Activated naive CD8-positive, alpha-beta T cell treated with anti-CD3 and anti-CD28 coated beads, Interleukin-2, amount 50 U/mL, for 24 hours (primary cell): ENCODE measurements around the gene B4GALT4.

Source experiments
- ATAC-seq: fragments of 150-1000 bp; cut with Tn5 transposase; one replicate; pipeline ENCODE4 v1.10.0; 2021
- DNase-seq: peaks from one replicate; pipeline ENCODE4 v3.0.0; 2021
- H3K27ac Mint-ChIP-seq: one replicate; pipeline ENCODE4 v1.8.0; 2021; ENCODE audit warnings: mild to moderate bottlenecking, mixed read lengths
- H3K27me3 Mint-ChIP-seq: one replicate; pipeline ENCODE4 v1.8.0; 2021; ENCODE audit warnings: mixed read lengths
- H3K36me3 Mint-ChIP-seq: one replicate; pipeline ENCODE4 v1.8.0; 2021; ENCODE audit warnings: low read depth, mixed read lengths
- H3K4me1 Mint-ChIP-seq: one replicate; pipeline ENCODE4 v1.8.0; 2021; ENCODE audit warnings: mixed read lengths
- H3K4me3 Mint-ChIP-seq: one replicate; pipeline ENCODE4 v1.8.0; 2021; ENCODE audit warnings: mild to moderate bottlenecking, moderate library complexity, mixed read lengths
- H3K9me3 Mint-ChIP-seq: one replicate; pipeline ENCODE4 v1.8.0; 2021; ENCODE audit warnings: mixed read lengths

The B4GALT4 gene

DNA sequence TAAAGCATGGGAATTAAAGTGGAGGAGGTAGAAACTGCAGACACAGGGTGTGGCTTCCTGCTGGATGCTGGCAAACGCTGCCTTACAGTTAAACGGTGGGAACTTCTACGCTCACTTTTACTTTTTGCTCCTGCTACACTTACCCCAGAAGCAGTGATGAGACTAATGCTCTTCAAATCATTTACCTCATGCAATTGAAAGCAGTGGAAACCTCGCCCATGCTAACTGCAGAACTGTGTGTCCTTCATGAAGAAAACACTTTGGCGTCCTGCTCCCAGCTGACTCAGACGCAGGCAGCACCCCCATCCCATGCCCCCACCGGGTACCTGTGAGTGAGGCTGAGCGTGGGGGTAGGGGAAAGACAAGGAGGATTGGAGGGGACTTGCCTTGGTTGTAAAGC is 35.5 kb downstream of the B4GALT4 start:
- Mint-ChIP-seq H3K4me1 (peaks cover 20% of the 10 kb centered on the region), H3K4me3 (no peak overlapping the region), H3K36me3 (peaks cover 8% of the 10 kb centered on the region), H3K9me3 (peaks cover 3% of the 10 kb centered on the region), H3K27me3 (no peaks in the 10 kb centered on the region), H3K27ac (no peak overlapping the region)
- ATAC-seq, result no peak
- DNase-seq, result no peak

DNA sequence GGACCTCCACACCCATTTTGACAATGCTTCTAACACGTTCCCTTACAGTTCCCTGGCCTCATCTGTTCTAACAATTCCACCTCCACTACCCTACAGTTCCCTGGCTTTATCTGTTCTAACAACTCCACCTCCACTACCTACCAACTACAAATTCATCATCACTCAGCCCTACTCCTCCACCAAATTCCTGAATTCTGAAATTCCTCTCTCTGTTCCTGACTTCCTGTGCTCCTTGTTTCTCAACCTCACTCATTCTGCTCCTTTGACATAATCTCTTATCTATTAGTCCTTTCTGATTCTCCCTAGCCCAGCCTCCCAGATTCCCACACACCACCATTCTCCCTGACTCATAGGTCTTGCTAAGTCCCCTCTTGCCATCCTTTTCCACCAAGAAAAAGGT is 44.8 kb downstream of the B4GALT4 start:
- ATAC-seq (no peak), DNase-seq (no peak)
- Mint-ChIP-seq H3K4me1 (no peaks in the 10 kb centered on the region), H3K9me3 (no peaks in the 10 kb centered on the region), H3K27ac (no peak overlapping the region), H3K27me3 (peaks cover 3% of the 10 kb centered on the region), H3K4me3 (no peak overlapping the region), H3K36me3 (no peaks in the 10 kb centered on the region)

DNA sequence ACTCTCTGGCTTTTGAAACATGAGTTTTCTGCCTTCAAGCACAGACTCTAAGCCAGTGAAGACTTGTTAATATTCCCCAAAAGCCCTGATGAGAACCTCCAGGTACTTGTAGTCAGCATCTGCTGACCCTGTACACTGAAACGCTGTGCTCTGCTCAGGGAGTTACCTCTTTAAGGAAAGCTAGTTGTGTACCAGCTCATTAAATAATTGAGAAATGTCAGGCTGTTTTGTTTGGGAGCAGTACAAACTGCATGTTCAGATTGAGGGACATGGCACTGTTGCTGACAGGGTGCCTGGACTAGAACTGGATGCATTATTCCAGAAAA is 45.6 kb downstream of the B4GALT4 start:
- H3K27ac Mint-ChIP-seq, result no peak overlapping the region
- no peaks in the 10 kb centered on the region for H3K4me1 Mint-ChIP-seq
- ATAC-seq (no peak), DNase-seq (no peak)
- no peak overlapping the region for H3K4me3 Mint-ChIP-seq
- no peaks in the 10 kb centered on the region for H3K36me3 Mint-ChIP-seq
- no peaks in the 10 kb centered on the region for H3K9me3 Mint-ChIP-seq
- H3K27me3 Mint-ChIP-seq, result peaks cover 3% of the 10 kb centered on the region

DNA sequence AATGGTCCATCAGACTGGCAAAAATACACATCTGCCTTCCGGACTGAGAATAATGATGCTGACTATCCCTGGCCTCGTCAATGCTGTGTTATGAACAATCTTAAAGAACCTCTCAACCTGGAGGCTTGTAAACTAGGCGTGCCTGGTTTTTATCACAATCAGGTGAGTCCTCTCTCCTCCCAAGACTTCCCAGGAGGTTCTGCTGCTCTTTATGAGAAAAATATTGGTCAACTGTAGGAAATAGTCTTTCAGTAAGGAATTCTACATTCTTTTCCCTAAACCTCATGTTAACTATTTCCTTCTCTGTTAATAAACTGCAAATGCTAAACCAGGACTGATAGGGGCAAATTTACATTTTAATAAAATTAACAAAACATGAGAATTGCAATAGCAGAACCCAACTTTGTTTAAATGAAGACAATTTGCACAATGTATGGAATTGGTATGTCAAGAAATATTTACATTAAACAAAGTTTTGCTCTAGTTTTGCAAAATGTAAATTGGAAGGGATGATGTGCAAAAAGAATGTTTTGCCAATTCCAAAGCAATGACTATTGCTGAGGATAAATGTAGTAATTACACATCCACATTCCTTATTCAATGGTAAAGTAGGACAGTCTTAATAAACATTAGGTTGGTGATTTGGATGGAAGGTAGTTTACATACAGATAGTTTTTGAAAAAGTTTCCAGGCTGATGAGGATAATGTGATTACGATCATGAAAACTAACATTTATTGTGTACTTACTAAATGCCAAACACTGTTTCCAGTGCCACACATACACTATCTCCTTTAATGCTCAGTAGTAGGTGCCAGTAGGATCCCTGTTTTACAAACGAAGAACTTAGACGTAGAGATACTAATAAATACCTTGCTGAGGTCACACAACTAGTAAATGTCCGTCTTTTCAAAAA is 46.2 kb downstream of the B4GALT4 start:
- Mint-ChIP-seq H3K27me3 (peaks cover 3% of the 10 kb centered on the region), H3K4me1 (no peaks in the 10 kb centered on the region), H3K36me3 (no peaks in the 10 kb centered on the region), H3K27ac (no peak overlapping the region), H3K9me3 (no peaks in the 10 kb centered on the region), H3K4me3 (no peak overlapping the region)
- no peak for ATAC-seq
- DNase-seq, result no peak

DNA sequence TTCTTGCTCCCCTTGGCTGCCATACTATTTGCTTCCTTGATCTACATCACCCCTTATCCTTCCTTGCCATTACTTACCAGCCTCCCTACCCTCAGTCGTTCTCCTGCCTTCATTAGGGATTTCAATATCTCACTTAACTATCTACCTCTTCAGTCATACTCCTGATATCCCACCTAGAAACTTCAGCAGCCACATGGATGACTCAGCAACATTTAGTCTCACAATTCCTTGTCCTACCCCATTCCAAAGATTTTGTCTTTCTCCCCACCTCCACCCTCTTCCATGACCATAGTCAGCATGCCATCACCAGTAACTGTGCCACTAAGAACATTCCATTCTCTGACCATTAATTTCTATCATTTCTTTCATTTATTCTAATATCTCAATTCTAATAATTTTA is 48.9 kb downstream of the B4GALT4 start:
- Mint-ChIP-seq H3K27ac (no peak overlapping the region), H3K4me3 (no peak overlapping the region), H3K27me3 (peaks cover 3% of the 10 kb centered on the region), H3K9me3 (no peaks in the 10 kb centered on the region), H3K36me3 (no peaks in the 10 kb centered on the region), H3K4me1 (no peaks in the 10 kb centered on the region)
- ATAC-seq (no peak), DNase-seq (no peak)

DNA sequence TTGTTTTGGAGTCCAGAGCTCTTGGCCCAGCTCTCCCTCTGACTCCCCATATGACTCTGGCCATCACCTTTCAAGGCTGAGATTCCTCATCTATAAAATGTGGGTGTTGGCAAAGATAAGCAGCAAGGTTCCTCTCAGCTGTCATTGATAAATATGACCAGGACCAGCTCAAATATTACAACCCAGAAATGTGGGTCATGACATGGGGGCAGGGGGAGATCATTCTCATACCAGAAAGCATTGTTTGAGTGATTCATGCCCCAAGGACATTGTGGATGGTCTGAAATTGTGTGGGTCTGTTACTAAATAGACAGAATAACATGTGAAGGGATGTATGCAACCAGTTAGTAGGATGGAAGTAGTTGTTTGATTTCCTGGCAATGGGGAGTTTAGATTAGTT is 53.4 kb downstream of the B4GALT4 start:
- H3K9me3 Mint-ChIP-seq, result no peaks in the 10 kb centered on the region
- no peak overlapping the region for H3K27ac Mint-ChIP-seq
- DNase-seq (no peak), ATAC-seq (no peak)
- no peaks in the 10 kb centered on the region for H3K36me3 Mint-ChIP-seq
- H3K27me3 Mint-ChIP-seq, result no peaks in the 10 kb centered on the region
- H3K4me3 Mint-ChIP-seq, result no peak overlapping the region
- peaks cover 10% of the 10 kb centered on the region for H3K4me1 Mint-ChIP-seq

DNA sequence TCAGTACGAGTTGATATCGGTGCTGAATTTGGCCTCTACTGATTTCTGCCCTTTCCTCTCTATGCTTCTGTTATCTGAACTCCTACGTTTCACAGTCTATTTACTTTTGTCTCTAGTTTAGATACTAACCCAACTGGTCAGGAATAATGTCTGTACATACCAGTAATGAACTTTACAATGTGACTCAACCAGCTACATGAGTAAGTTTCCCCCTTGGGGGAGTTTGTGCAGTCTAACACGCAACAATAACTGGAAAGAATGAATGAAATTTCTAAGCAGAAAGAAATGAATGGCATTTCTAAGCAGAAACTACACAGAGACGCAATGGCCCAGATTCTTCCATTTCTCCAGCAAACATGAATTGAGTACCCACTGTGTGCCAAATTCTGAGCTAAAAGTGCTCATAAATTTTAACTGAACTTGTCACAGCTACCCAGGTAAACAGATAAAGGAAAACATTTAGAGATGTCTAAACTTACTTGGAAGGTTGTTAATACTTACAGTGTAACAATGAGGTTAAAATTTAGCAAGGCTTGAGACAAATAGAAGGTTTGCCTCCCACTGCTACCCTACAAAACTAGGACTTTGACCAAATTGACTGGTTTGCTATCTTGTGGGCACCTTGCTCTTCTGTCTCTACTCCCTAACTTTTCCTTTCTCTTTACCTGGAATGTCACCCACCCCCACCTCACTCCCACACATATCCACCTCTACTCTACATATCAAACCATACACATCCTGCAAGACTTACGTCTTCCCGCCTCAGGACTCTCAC is 55.7 kb downstream of the B4GALT4 start:
- peak overlapping the region; percentile 28 for H3K27ac Mint-ChIP-seq
- ATAC-seq, result peak; percentile 65

DNA sequence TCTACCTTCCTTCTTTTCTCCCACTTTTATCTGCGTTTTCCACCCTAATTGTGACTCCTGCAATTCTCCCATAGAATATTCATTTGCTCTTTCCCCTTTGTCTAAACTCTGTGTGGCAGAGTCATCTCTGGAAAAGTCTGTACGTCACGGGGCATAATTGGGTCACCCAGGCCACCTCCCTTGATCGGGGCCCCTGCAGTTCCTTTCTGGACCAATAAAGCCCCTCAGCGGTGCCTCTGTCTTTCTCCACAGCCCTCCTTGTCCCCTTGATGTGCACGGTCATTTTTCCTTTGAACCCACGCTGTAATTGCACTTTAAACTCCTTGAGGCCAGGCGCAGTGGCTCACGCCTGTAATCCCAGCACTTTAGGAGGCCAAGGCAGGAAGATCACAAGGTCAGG is 56.6 kb downstream of the B4GALT4 start:
- Mint-ChIP-seq H3K27me3 (peaks cover under 1% of the 10 kb centered on the region), H3K4me1 (peaks cover 10% of the 10 kb centered on the region), H3K36me3 (no peaks in the 10 kb centered on the region), H3K4me3 (no peak overlapping the region), H3K27ac (peak overlapping the region; percentile 45), H3K9me3 (no peaks in the 10 kb centered on the region)
- DNase-seq (no peak), ATAC-seq (no peak)

More for the DNA sequence above, 55.7 kb downstream of the B4GALT4 start:
- H3K4me3 Mint-ChIP-seq, result no peak overlapping the region
- no peaks in the 10 kb centered on the region for H3K9me3 Mint-ChIP-seq
- H3K27me3 Mint-ChIP-seq, result no peaks in the 10 kb centered on the region
- H3K36me3 Mint-ChIP-seq, result no peaks in the 10 kb centered on the region
- no peak for DNase-seq
- peaks cover 10% of the 10 kb centered on the region for H3K4me1 Mint-ChIP-seq

DNA sequence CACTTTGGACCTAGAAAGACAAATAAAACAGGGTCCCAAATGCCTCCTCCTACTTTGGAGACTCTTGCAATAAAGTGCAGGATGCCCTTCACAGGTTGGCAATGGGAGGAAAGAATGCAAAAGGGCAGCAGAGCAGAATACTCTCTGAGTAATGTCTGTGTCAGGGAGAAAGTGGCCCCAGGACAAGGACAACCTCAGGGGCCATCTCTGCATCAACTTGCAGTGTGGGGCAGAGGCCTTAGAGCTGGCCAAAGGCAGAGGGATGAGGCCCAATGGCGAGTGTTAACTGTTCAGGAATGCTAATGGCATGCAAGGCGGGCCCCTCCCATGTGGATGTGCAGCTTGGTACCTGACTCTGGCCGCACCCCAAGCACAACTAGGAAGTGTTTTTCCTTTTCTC is 58.9 kb downstream of the B4GALT4 start:
- Mint-ChIP-seq H3K9me3 (no peaks in the 10 kb centered on the region), H3K4me3 (no peak overlapping the region), H3K4me1 (peaks cover 10% of the 10 kb centered on the region), H3K27me3 (peaks cover 9% of the 10 kb centered on the region), H3K27ac (no peak overlapping the region), H3K36me3 (no peaks in the 10 kb centered on the region)
- DNase-seq (no peak), ATAC-seq (no peak)

DNA sequence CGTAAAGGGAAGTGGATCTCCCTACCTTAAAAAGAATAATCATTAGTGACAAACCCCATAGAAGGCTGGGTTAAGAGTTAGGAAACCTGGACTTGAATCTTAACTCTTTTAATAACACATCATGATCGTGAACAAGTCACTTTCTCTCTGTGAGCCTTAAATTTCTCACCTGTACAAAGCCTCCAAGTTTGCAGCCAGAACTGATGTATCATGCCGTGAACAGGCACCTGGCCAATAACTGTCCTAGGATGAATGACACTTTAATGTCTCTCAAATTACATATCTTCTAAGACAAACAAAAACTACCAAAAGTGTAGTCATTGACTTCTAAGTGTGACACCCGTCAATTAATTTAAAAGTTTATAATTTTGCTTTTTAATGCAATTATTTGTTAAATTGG is 63.4 kb downstream of the B4GALT4 start:
- Mint-ChIP-seq H3K27ac (no peak overlapping the region), H3K4me1 (no peaks in the 10 kb centered on the region), H3K4me3 (no peak overlapping the region), H3K36me3 (no peaks in the 10 kb centered on the region), H3K27me3 (peaks cover 11% of the 10 kb centered on the region), H3K9me3 (no peaks in the 10 kb centered on the region)
- ATAC-seq (no peak), DNase-seq (no peak)

DNA sequence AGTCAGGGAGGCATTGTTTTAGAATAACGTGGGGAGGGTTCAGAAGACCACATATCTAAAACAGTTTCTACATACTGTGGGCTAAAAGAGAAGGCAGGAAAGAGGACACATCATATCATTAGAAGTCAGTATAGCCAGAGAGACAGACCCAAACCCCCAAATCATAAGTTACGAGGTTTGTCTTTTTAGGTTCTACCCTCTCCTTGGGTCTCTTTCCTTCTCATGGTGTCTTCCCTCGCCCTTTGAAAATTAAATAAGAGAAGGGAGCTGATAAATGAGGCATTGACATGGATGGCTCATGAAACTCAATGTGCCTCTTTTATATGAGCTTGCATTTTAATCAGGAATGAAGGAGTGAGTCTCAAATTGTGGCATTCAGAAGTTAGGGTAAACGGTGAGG is 63.9 kb downstream of the B4GALT4 start:
- Mint-ChIP-seq H3K4me1 (no peaks in the 10 kb centered on the region), H3K4me3 (no peak overlapping the region), H3K27ac (no peak overlapping the region), H3K9me3 (no peaks in the 10 kb centered on the region), H3K27me3 (peaks cover 11% of the 10 kb centered on the region), H3K36me3 (no peaks in the 10 kb centered on the region)
- DNase-seq, result no peak
- no peak for ATAC-seq

DNA sequence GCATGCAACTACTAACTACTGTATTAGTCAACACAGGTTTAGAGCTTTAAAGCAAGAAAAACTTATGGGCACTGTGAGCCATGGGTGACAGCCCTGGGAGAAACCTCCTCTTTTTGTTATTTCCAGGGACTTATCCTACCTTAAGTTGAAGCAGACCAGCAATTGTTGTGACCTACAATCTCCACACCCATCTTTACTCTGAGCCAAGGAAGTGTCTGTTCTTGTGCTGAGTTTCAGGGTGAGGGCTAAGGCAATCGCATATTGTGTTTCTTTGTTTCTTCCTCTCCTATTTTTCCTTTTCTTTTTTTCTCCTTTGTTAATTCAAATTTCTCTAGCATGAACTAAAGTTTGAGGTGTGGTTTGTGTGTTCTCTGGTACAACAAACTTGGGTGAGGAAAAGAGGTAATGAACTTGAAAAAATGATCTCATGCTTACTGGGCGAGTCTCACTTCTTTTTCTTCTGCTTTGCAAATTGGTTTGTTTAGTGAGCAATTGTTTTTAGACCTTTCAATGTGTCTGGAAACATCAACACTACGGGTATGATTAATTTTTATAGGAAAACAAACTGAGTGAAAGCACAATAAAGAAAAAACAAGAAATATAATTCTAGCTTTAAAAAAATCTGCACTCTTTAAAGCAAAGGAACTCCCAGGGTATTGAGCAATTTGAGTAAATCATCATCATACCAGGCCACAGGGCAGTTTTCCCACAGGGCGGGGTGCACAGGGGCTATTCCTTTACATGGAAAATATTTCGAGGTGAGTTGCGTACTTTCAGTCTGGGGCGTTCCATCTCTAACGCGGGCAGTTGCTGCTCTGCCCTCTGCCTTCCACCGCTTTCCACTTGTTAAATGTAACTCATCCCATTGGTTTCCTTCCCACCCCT is 64.6 kb downstream of the B4GALT4 start:
- H3K27me3 Mint-ChIP-seq, result peaks cover 11% of the 10 kb centered on the region
- H3K9me3 Mint-ChIP-seq, result no peaks in the 10 kb centered on the region
- no peaks in the 10 kb centered on the region for H3K4me1 Mint-ChIP-seq
- no peaks in the 10 kb centered on the region for H3K36me3 Mint-ChIP-seq
- DNase-seq (no peak), ATAC-seq (no peak)
- H3K4me3 Mint-ChIP-seq, result no peak overlapping the region
- H3K27ac Mint-ChIP-seq, result no peak overlapping the region

DNA sequence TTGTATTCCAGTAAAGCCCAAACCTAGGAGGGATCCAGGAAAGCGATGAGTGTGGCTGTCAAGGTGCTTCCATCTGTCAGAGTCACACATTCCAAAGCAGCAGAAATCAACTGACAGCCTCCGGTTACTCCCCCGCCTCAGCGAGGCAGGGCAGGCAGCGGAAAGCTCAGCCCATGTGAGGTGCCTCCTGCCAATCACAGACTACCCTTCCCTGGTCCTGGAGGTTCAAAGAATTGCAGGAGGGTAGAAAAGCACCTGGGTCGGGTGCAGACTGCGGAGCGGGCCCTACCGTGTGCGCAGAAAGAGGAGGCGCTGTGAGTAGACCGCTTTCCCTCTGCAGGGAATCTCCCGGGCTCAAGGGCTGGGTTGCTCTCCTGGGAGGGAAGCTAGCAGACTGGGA is 67.4 kb downstream of the B4GALT4 start, which contains the start of gene UPK1B:
TSS of gene UPK1B (plus strand) at position 274 of the 400 bp plus-strand sequence. CDS start 13,144 bp downstream, outside the sequence.
- no peak within 1 kb of the TSS for H3K4me3 Mint-ChIP-seq
- DNase-seq (no peak), ATAC-seq (no peak)
- peaks cover 8% of the 10 kb centered on the region for H3K27me3 Mint-ChIP-seq
- H3K27ac Mint-ChIP-seq, result no peak within 1 kb of the TSS
- no peaks in the 10 kb centered on the region for H3K9me3 Mint-ChIP-seq
- no peaks in the 10 kb centered on the region for H3K4me1 Mint-ChIP-seq
- no peaks in the 10 kb centered on the region for H3K36me3 Mint-ChIP-seq

DNA sequence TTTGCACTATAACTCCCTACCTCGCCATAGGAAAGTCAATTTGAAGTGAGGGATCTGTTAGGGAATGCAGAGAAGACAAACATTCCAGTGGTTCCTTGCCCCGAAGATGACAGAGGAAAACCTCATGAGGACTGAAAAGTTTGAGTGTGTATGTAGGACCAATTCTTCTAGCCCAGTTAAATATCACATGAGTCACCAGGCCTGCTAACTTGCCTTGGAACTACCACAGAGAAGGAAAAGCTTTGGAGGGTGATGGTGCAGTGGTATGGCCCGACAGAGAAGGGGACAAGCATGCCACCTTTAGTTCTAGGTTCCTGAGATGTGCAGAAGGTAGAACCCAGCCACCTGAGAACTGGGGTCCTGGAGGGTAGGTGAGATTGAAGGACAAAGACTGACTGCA is 69.9 kb downstream of the B4GALT4 start:
- H3K27me3 Mint-ChIP-seq, result peaks cover 2% of the 10 kb centered on the region
- H3K9me3 Mint-ChIP-seq, result no peaks in the 10 kb centered on the region
- DNase-seq (no peak), ATAC-seq (no peak)
- H3K4me1 Mint-ChIP-seq, result no peaks in the 10 kb centered on the region
- H3K27ac Mint-ChIP-seq, result no peak overlapping the region
- H3K4me3 Mint-ChIP-seq, result no peak overlapping the region
- H3K36me3 Mint-ChIP-seq, result no peaks in the 10 kb centered on the region
